Measurements from ENCODE around the gene KCNMA1.

KCNMA1 gene

DNA sequence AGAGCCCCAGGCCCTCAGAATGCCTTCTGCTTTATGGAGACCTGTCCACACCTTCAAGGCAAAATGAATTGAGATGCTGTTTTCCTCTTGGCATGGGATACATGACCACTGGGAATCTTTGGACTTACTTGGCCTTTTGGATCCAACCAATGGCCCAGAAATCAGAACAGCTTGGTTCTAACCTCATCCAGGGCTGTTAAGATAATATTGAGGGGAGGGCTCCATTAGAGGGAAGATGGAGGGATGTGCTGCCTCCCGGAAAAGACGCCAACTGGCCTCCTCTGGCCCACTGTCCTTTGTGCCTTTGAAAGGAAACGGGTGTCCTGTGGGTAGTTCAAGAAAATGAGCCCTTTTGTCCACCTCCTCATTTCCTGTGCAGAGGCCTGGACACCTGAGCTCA, 530.9 kb downstream of the KCNMA1 start:
- no peak overlapping the region for H3K4me3 ChIP-seq (ENCODE audit: low read depth, low read length)
- TF ChIP-seq, protein P1, sequence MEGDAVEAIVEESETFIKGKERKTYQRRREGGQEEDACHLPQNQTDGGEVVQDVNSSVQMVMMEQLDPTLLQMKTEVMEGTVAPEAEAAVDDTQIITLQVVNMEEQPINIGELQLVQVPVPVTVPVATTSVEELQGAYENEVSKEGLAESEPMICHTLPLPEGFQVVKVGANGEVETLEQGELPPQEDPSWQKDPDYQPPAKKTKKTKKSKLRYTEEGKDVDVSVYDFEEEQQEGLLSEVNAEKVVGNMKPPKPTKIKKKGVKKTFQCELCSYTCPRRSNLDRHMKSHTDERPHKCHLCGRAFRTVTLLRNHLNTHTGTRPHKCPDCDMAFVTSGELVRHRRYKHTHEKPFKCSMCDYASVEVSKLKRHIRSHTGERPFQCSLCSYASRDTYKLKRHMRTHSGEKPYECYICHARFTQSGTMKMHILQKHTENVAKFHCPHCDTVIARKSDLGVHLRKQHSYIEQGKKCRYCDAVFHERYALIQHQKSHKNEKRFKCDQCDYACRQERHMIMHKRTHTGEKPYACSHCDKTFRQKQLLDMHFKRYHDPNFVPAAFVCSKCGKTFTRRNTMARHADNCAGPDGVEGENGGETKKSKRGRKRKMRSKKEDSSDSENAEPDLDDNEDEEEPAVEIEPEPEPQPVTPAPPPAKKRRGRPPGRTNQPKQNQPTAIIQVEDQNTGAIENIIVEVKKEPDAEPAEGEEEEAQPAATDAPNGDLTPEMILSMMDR (IDR thresholded peaks at IDR 0.05; ENCODE audit: low read depth, low read length): no peak

DNA sequence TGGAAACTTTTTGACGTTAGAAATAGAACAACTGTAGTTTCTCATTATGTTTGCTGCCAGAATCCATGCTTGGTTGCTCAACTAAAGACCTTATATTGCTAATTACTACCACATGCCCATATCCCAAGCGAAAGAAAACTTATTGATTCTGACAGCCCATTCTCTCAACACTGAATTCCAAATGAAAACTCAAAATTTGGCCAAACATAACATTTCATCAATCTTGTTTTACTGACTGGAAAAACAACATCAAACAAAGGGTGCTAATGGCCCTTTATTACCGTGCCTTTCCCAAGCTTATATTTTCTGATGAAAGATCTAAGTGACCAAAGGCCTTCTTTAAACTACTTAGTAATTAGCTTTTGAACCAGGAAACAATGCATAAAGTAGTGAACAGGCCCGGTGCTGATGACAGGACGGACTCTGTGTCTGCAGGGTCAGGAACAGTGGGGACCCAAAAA, 531.8 kb downstream of the KCNMA1 start:
- TF ChIP-seq, protein P1 (IDR thresholded peaks at IDR 0.05; ENCODE audit: low read depth, low read length): no peak
- no peak overlapping the region for H3K4me3 ChIP-seq (ENCODE audit: low read depth, low read length)

DNA sequence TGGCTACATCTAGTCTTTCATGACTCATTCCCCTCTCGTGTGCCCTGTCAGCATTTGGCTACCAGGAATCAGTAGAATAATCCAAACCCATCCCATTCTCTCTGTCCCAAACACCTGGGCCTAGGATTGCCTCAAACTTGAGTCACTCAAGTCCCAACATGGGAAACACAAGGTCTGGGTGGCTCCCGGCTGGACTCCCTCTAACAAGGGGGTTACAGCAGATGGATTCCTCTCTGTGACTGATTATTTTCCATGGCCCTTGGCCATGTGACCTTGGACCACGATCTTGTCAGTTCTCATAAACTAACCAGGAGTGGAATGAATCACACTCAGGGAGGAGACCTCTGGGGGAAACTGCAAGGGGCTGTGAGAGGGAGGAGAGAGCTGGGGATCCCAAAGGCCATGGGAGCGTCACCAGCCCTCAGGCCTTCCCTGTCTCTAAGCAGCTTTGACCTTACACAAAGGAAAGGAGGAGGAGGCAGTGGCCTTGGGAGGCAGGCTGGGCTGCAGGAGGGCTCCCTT, 533.1 kb downstream of the KCNMA1 start:
- no peak overlapping the region for H3K4me3 ChIP-seq (ENCODE audit: low read depth, low read length)
- TF ChIP-seq, protein P1 (IDR thresholded peaks at IDR 0.05; ENCODE audit: low read depth, low read length): no peak

DNA sequence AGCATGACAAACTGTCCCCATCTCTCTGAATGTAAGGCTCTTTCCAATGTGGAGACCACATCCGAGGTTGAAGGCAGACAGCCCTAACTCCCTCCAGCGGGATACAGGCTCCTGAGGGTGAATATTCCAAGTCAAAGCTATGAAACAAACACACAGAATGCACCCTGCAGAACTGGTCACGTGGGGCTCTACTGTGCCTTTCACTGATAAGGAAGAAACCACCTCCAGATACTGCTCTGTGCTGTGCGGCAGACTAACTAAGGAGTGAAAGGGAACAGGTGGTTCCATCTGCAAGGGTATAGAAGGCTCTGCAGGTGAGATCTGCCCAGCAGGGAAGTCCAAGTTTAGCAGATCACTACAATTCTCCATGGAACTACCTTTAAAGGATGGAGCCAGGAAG, 534.4 kb downstream of the KCNMA1 start:
- TF ChIP-seq, protein P1 (IDR thresholded peaks at IDR 0.05; ENCODE audit: low read depth, low read length): no peak
- H3K4me3 ChIP-seq (ENCODE audit: low read depth, low read length): no peak overlapping the region

DNA sequence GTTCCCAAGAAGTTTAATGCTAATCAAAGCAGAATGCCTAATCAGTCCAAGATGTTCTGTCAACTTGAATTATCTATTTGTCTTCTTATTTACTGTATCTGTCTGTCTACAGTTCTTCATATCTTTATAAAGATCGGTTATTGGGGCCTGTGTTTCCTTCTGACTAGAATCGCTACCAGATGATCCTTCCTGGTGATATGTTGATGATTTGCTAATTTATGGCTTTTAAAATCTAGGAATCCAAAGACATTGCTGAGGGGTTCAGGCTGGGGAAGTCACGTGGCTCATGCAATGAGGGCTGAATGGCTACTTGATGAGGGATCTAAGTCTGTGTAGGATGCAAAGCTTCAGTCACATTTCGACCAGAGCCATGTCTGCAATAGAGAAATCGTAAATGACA, 536.3 kb downstream of the KCNMA1 start:
- H3K4me3 ChIP-seq (ENCODE audit: low read depth, low read length): no peak overlapping the region
- TF ChIP-seq, protein P1 (IDR thresholded peaks at IDR 0.05; ENCODE audit: low read depth, low read length): no peak

DNA sequence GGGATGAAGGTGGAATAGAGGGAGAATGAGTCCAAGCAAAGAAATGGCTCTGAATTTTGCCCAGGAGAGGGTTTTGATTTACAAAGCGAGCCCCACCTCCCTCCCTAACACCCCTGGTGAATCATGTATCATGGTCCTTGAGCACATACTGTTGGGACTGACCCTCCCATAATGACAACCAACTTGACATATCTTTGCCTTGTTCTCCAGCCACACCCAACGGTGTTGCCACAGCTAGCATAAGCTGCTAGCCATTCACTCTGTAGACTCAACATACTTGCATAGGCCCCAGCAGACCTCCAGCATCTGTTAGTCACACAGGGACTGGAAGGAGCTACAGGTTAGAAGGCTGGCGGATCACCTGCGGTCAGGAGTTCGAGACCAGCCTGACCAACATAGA, 538.5 kb downstream of the KCNMA1 start:
- H3K4me3 ChIP-seq (ENCODE audit: low read depth, low read length): no peak overlapping the region
- TF ChIP-seq, protein P1 (IDR thresholded peaks at IDR 0.05; ENCODE audit: low read depth, low read length): no peak

DNA sequence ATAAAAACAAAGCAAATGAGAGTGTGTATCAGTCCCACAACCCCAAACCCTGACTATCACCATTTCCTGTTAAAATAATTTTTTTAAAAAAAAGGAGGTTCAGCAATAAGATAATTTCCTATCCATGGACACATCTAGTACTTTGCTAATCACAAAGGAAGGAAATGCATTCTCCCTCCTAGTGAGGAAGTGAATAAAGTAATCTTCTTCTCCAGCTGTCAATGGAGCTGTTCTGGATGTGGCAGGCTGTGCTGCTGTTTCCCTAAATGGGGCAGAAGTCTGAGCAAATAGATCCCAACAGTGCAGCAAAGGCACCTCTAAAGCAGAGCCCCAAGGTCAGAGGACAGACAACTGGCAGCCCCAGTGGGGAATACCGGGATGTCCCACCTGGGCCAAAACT, 540.0 kb downstream of the KCNMA1 start:
- no peak overlapping the region for H3K4me3 ChIP-seq (ENCODE audit: low read depth, low read length)
- TF ChIP-seq, protein P1 (IDR thresholded peaks at IDR 0.05; ENCODE audit: low read depth, low read length): no peak
